ENCODE measurements around the gene ZFPM1.
A peak's percentile ranks its signal among the peaks of the same experiment; 100 is the strongest.

Gene ZFPM1

DNA sequence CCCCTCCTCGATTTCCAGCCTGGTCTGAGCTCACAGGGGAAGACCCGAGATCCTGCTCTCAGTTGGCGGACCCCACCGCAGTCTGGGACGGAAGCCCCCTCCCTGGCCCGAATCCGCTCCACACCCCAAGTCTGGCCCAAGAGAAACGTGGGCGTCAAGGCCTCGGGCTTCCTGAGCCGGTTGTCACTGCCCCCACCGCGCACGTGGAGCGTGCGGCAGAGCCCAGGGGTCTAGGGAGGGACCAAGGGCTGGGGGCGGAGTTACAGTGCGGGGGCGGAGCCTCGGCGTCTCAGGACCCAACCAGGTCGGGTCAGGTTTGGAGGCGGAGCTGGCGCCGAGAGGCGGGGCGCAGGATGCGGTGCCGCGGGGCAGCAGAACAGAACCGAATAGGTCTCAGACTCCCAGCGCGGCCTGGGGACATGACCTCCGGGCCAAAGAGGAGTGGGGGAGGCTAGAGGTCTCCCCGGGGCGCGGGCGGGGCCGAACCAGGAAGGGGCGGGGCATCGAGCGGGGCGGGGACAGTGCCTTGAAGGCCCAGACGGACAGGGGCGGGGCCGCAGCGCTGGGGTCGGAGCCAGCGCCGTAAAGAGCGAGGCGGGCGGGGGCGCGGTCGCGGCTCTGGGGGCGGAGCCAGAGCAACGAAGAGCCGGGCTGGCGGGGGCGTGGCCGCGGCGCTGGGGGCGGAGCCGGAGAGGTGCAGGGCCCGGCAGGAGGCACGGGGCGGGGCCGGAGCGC lies 431 bp upstream of the ZFPM1 start:
- peak; percentile 98 to 99 for DNase-seq

DNA sequence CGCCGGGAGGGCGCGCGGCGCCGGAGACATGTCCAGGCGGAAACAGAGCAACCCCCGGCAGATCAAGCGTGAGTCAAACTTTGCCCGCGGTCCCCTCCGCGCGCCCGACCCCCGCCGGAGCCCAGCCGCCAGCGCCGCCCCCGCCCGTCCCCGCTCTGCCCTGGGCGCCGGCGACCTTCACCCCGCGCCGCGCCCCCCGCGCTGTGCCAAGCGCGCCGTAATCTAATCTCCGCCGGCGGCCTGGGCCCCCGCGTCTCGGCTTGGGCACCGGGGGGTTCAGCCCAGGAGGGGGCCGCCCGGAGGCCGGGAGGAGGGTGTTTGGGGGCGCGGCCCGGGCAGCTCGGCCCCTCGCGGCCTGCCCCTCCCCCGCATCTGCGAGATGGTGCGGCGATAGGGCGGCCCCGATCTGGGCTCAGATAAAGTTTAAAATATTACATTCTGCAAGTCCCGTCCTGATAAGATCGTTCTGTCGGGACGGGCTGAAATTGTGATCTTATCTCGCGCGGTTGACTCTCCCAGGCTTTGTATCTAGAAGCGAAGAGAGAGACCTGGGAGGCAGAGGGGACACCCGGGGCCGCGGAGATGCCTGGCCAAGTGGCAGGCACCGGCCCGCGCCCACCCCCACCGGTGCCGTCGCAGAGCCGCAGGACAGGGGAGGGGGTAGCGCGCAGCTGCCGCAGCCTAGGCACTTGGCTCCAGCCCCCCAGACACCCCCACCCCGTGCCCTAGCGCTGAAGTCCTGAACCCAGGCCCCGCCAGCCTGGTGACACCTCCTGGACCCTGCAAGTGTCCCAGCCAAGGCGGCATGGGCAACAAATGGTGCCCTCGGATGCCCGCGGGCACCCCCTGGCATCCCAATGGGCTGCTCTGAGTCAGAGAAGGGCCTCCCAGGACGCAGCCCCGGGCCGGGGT lies 787 bp downstream of the ZFPM1 start:
- no peak for DNase-seq

DNA sequence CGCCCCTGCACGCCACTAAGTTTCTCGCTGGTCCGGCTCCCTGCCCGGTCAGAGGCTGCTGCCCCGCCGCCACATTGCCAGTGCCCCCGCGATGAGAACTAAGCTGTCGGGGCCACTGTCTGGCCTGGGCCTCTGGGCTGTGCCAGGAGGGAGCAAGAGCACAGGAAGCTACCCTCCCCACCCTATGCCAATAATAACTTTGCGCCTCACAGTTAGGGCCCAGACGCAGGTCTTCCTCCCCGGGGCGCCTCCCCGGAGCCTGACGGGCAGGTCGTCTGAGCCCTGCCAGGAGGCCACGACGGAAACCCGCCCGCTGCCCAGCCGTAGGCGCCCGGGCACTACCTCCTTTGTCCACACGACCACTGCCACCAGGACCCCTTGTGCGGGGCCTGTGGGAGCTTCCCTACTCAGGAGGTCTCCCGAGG lies 1.5 kb downstream of the ZFPM1 start:
- no peak for DNase-seq

DNA sequence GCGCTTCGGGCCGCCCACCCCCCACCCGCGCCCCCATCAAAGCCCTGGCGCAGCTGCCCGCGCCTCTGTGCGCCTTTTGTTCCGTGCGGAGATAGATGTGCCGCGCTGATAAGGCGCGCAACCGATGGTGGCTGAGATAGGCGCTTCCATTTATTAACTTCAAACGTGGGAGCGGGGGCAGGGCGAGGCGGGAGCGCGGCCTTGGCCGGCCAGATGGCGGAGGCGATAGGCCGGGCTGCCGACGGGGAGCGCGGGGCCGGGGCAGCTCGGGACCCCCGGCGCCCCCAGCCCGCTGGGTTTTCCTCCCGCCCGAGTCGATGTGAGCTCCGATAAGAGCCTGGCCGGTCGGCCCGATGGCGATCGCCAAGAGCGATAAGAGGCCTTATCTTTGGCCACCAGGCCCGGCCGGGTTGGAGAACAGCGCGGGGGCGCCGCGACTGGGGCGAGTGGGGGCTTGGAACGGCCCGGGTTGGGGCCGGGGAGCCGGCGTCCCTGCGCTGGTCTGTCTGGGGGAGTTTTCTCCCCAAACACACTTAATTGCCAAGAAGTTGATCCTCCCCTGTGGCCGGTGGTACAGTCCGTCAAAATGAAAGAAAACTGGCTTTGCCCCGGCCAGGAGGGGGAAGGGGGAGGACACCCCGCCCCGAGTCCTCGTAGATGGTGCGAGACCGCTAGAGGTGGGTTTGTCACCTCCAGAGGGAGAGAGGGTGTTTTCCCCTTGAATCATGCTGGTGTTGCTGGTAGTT lies 2.7 kb downstream of the ZFPM1 start:
- peak; percentile 64 to 69 for DNase-seq

DNA sequence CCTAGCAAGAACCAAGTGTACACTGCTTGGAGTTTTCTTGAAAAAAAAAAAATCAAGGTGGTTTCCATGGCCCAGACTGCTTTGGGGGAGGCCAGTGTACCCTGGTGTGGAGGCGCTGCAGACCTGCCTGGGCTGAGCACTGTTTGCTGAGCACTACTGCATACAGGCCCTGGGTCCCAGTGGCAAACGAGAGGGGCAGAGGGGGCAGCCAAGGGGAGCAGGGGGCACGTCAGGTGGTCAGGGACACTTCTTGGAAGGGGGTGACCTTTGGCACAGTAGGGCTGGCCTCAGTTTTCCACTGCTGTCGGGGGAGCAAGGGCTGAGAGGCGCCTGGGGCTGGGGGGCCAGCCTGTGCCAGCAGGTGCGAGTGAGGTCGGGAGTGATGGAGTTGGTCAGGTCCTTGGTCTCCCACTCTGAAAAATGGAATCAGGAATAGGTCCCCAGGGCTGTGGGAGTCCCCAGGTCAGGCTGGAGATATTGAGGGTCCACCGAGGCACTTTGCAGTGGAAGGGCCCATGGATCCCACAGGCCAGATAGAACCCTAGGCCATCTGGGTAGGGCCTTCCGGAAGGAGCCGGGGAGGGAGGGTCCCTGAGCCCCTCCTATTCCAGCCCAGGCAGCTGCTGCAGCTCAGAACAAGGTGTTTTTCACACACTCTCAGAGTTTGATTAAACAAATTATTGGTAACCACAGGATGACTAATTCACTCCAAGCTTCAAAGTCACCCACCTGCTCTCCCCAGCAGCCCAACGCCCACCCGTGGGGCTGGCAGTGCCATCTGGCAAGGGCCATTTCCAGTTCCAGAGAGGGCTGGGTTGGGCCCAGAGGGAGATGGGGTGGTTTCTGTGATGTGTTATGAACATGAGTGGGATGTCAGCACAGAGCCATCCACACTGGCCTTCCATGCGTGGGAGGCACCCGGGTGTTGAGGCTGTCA lies 3.5 kb downstream of the ZFPM1 start:
- peak; percentile 78 to 84 for DNase-seq

DNA sequence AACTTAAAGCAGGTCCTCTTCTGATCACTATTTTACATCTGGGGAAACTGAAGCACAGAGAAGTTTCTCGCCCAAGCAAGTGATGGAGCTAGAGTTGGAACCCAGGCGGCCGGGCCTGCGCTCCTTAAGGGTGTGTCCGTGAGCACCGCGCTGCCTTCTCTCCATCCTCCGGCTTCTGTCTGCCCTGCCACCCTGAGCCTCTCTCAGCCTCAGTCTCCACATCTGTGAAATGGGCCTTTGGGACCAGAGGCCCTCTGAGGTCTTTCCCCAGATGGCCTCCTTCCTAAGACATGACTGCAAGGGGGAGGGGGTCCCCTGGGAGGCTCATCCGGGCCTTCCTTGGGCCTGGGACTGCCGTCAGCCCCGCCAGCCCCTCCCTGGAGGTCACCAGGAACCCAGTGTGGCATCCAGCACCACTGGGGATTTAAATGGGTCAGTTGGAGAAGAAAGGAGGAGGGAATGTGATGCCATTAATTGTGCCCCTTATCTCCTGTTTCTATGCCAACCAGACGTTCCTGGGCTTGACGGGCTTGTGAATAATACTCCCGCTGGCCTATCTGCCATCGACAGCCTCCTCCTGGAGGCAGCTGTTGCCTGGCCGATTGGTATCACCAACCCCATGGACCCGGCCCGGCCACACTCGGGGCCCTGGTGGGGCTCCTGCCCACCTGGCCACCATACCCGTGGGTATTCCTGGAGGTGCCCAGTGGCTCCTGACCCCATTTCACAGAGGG lies 5.1 kb downstream of the ZFPM1 start:
- no peak for DNase-seq

DNA sequence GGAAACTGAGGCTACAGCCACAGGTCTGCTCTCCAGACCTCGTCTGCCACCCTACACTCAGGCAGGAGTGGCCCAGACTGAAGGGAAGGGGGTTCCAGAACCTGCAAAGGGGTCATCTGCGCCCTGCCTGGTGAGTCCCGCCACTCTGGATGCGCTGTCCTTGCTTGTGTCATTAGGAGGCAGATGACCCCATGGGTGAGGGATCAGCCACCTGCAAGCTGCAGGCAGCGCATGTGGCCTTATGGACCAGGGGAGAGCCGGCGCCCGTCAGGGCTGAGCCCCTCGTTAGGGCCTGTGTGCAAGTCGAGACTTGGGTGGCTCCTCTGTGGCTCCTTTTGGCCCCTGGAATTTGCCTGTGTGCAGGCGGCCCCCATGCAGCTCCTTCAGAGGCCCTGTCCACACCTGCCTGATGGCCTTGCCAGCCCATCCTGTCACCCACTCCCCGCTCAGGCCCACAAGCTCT lies 5.7 kb downstream of the ZFPM1 start:
- DNase-seq = no peak

DNA sequence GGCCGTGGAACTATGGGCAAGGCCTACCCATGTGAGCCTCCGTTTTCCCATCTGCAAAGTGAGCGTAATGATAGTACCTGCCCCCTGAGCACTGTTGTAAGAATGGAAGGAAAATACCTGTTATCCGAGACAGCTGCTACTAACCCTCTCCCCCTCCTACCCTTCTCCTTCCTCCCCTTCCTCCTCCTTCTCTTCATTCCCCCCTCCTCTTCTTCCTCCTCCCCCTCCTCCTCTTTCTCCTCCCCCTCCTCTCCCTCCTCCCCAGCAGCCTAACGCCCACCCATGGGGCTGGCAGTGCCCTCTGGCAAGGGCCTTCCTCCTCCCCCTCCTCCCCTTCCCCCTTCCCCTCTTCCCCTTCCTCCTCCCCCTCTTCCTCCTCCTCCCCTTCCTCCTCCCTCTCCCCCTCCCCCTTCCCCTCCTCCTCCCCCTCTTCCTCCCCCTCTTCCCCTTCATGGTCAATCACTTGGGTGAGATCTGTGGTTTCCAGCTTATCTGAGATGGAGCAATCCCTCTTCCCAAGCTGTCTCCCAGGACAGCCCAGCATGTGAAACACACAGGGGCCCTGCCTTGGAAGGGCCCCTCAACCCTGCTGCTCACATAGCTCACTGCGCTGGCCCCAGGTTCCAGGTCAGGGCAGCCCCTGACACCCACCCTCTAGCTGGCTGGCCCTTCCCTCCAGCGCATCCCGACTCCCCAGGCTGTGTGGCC lies 6.4 kb downstream of the ZFPM1 start:
- DNase-seq = no peak

DNA sequence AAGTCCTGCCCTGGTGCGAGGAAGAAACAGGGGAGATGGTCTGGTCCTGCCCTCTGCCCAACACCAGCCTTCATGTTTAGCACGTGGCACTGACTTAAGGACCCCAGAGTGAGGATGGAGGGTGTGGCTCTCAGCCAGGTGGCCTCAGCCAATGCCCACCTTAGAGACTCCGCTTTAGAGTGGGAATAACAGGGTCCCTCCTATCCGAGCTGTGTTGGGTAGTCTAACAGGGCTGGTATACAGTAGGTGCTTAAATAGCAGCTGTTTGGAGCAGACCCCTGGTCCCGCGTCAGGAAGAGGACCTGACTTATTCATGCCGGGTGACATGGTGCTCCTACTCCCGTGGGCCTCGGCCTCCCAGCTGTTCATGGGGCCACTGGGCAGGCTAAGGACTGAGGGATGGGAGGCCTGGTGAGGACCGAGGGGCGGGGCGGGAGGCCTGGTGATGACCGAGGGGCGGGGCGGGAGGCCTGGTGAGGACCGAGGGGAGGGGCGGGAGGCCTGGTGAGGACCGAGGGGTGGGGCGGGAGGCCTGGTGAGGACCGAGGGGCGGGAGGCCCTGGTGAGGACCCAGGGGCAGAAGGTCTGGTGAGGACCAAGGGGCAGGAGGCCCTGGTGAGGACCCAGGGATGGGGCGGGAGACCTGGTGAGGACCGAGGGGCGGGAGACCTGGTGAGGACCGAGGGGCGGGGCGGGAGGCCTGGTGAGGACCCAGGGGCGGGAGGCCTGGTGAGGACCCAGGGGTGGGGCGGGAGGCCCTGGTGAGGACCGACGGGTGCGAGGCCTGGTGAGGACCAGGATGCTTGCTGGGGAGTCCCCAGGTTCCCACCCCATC lies 7.6 kb downstream of the ZFPM1 start:
- DNase-seq = no peak

DNA sequence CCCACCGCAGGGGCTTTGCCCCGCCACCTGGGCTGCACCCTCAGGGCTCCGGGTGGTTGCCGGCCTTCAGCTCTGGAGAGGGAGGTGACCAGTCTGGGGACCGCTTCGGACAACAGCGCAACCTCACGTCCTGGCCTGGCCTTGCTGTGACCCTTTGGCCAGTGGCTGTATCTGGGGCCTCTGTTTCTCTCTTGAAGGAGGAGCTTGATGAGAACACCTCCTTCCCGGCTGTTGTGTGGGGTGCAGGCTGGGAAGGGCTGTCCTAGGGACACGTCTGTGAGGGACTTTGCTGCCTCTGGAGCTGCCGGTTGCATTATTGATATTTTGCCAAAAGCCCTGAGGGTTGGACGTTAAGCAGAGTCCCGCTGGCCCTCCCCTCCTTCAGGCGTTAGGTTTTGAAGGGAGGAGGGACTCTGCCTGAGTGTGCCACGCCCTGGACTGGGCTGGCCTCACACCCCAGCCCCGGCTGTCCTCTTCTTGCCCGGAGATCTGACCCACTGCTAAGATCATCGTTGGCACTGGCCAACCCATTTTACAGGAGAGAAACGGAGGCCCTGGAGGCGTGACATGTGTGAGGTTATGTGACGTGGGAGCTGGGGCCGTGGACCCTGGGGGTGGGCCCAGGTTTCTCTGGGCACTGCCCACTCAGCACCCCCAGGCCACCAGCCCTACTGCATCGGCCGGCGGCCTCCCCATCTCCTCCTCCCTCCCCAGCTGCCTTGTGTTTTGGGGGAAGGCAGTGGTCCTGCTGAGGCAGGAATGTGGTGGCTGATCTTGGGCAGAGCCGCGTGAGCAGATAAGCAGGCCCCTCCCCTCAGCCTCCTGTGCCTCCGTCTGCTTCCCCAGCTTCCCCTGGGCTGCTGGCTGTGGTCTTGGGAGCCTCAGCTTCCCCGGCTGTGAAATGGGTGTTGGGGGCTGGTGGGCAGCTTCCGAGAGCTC lies 8.5 kb downstream of the ZFPM1 start:
- DNase-seq = no peak

DNA sequence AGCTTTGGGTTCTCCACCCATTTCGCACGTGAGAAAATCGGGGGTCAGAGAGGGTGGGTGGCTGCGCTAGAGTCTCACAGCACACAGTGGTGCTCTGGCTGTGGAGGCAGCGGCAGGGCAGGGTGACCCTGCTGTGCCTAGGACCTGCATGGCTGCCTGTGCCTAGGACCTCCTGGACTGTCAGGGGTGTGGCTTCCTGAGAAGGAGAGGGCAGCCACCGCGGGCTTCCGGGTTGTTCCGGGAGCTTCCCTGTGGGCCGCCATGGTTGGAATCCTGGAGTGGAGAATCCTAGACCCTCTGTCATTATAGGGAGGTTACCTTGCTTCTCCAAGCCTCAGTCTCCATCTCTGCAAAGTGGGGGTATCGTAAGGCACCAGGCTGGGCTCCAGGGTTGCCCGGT lies 9.3 kb downstream of the ZFPM1 start:
- no peak for DNase-seq

DNA sequence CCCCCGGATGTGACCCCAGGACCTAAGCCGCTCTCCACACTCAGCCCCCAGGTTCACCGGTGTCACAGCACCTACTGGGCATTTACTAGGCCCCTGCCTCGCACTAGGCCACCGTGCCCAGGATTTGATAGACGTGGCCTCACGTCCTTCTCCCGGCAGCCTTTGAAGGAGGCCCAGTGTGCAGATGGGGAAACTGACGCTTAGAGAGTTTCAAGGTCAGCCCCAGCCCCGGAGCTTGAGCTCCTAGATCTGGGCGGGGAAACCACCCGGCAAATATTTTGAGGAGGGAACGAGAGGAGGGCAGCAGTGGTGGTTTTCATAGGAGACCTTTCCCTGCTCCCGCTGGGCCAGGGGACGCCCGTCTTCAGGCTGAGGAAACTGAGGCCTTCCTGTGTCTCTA lies 10.3 kb downstream of the ZFPM1 start:
- no peak for DNase-seq

DNA sequence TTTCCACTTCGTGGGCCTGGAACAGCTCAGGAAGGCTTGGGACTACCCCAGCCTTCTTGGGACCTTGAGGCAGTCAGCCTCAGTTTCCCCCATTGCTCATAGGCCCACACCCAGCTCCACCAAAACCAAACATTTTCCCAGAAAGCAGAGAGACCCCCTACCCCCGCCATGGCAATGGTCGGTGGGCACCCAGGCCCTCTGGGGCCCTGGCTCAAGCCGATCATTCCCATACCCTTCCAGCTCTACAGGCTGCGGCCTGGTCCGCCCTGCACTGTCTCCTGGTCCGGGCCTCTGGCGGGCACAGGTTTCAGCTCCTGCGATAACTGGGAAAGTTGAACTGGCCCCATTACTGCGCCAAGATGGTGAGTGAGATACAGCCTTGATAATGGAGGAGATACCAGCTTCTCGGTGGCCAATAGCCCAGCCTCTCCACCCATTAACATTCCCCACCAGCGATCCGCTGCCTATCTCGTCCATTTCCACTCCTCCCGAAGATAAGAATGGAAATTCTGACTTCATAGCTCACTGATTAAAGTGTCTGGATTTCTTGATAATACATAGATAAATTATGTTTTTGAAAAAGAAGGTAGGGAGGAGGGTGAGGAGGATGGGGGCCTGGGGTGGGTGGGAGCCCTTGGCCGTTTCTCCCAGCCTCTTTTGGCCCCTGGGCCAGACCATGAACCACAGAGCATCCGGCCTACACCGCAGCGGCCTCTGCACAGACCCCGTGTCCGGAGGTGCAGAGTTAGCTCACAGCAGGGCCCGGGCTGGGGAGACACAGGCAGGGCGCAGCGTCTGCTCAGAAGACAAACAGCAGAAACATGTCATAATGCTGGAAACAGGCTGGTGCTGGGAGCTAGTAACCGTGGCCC lies 11.6 kb downstream of the ZFPM1 start:
- DNase-seq = no peak

DNA sequence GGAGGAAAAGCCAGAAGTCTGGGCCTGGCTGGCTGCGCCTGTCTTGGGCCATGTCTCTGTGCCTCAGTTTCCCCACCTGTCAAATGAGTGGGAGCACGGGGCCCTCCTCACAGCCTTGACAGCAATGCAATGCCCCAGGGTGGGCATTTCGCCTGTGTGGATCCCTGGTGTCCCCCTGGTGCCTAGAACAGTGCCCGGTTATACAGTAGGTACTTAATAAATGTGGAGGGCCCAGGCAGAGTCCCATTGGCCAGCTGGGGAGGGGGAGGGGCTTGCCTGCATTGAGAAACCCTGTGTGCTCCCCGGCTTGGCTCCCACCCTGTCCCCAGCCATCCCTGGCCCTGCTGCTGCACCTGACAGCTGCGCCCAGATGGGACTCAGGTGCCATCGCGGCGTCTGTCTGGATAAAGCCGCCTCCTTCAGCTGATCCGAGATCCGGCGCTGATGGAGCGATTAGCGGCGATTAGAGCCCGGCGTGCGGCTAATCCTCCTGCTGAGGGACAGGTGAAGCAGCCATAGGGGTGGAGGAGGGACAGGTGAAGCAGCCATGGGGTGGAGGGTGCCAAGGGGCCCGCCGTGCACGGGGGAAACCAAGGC lies 12.4 kb downstream of the ZFPM1 start:
- DNase-seq = no peak

DNA sequence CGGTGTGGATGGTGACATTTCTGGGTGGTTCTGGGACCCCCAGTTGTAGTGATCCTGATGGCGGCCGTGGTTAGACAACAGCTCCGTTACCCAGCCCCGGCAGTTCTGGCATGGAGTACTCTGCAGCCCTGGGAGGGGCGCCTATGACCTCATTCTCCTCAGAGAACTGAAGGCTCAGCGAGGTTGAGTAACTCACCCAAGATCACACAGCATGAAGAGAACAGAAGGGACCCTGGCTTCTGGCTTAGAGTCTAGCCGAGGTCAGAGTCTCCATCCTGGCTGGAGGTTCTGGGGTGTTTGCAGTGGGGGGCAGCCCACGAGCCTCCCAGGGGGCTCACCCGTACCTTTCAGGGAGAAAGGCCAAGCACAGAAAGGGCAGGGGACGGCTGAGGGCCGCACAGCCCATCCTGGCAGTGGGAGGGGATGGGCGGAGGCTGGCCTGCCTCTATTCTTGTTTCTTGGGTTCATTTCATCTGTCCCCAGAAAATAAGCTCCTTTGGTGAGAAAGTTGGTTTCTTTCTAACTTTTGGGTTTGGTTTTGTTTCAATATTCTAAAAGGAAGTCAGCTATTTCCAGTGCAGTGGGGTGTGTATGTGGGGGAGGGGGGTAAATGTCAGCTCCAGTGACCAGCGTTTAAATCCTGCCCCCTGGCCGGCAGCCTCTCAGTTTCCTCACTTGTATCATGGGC lies 13.2 kb downstream of the ZFPM1 start:
- peak in 1 of 2 experiments; percentile 26 for DNase-seq

DNA sequence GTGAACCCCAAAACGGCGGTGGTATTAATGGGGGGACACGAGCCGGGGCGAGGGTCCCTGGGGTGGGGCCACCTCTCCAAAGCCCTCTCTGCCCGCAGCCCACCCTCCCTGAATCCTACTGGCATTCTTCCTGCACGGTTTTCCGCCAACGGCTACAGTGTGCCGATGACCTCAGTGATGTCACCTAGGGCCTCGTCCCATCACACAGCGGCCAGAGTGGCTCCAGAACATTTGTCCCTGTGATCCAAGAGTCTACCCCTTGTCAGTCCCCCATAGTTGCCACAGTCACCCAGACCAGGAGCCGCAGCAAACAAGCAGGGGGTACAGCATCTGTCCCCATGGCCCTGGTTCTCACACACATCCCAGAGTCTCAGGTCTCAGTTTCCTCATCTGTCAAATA lies 13.9 kb downstream of the ZFPM1 start:
- no peak for DNase-seq

DNA sequence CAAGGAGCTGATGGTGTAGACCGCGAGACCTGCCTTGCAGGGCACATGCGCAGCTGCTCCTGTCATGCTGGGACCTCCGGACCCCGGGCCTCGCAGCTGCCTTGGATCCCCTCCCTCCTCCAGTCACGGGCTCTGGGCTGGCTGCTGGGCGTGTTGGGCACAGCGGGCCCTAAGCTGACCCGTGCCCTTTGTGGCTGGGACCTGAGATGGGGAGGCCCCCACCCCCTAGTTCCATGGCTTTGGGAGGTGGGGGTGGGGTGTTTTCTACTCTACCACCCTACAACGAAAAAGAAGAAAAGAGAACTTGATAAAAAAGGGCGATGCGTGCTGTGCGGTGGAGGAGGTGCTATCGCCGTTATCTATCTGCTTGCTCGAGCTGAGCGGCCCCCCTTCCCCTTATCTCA lies 14.5 kb downstream of the ZFPM1 start:
- DNase-seq = no peak
